PC-9 (cell line): Measurements from ENCODE around the gene RALB.

ENCODE experiments used
- EZH2 ChIP-seq: fragments of 200-600 bp; sonication (generic); IDR thresholded peaks from 2 replicates; pipeline ENCODE4 v1.8.0; 2017; ENCODE audit warnings: antibody characterized with exemption, low read depth
- TF ChIP-seq, protein P1 (sequence below): fragments of 200-600 bp; sonication (generic); conservative IDR thresholded peaks from 2 replicates; pipeline ENCODE4 v1.6.1; 2017; ENCODE audit warnings: mixed run types, antibody characterized with exemption, mild to moderate bottlenecking, moderate library complexity

GRCh38 chr2:120245520-120246332 lies 6.9 kb upstream of the RALB start:
- TF ChIP-seq, protein P1, sequence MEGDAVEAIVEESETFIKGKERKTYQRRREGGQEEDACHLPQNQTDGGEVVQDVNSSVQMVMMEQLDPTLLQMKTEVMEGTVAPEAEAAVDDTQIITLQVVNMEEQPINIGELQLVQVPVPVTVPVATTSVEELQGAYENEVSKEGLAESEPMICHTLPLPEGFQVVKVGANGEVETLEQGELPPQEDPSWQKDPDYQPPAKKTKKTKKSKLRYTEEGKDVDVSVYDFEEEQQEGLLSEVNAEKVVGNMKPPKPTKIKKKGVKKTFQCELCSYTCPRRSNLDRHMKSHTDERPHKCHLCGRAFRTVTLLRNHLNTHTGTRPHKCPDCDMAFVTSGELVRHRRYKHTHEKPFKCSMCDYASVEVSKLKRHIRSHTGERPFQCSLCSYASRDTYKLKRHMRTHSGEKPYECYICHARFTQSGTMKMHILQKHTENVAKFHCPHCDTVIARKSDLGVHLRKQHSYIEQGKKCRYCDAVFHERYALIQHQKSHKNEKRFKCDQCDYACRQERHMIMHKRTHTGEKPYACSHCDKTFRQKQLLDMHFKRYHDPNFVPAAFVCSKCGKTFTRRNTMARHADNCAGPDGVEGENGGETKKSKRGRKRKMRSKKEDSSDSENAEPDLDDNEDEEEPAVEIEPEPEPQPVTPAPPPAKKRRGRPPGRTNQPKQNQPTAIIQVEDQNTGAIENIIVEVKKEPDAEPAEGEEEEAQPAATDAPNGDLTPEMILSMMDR = no peak
- TF ChIP-seq EZH2 = no peak
